GM12864 (cell line): ENCODE data around the gene SYTL1.
"Not testable (repeated sequence)": the region's sequence is repeated elsewhere in the genome, so short reads cannot be mapped to it uniquely, and the experiment has no call there.

Source experiments
- DNase-seq: peaks from one replicate; pipeline ENCODE4 v3.0.0-alpha.2; 2011; ENCODE audit warnings: low read depth
- H3K4me3 ChIP-seq: 2 replicates; pipeline ENCODE4 v1.5.1; 2011; ENCODE audit warnings: mild to moderate bottlenecking, low read depth, low read length, control low read depth
- CTCF ChIP-seq: IDR thresholded peaks from 2 replicates; pipeline ENCODE4 v1.5.1; 2011; ENCODE audit warnings: low read depth, mild to moderate bottlenecking, moderate library complexity, low read length, control low read depth, inconsistent platforms; ENCODE audit errors: missing control alignments

Gene SYTL1

GRCh38 chr1:27379564-27380122 is 37.8 kb downstream of the SYTL1 start:
- TF ChIP-seq CTCF, result no peak
- no peak overlapping the region for H3K4me3 ChIP-seq
- DNase-seq, result no peak

GRCh38 chr1:27380224-27380623 is 38.4 kb downstream of the SYTL1 start:
- DNase-seq, result no peak
- no peak overlapping the region for H3K4me3 ChIP-seq
- no peak for TF ChIP-seq CTCF

- no peak for TF ChIP-seq CTCF
- no peak for DNase-seq
- H3K4me3 ChIP-seq, result no peak overlapping the region
These were observed 39.2 kb downstream of the SYTL1 start for GRCh38 chr1:27380766-27381733.

GRCh38 chr1:27381969-27382762 is 40.3 kb downstream of the SYTL1 start:
- TF ChIP-seq CTCF, result no peak
- H3K4me3 ChIP-seq, result no peak overlapping the region
- DNase-seq, result no peak

- no peak for TF ChIP-seq CTCF
- no peak within 1 kb of the TSS for H3K4me3 ChIP-seq
- no peak for DNase-seq
These were observed 41.3 kb downstream of the SYTL1 start, which contains the start of gene CD164L2 for GRCh38 chr1:27383039-27383605. TSS of gene CD164L2 (minus strand) at chr1:27383333. CDS start at chr1:27383239, 94 bp downstream.

GRCh38 chr1:27383661-27384060 is 41.8 kb downstream of the SYTL1 start:
- DNase-seq, result no peak
- no peak overlapping the region for H3K4me3 ChIP-seq
- TF ChIP-seq CTCF, result no peak

GRCh38 chr1:27384797-27385196 is 43.0 kb downstream of the SYTL1 start:
- not testable (repeated sequence) for H3K4me3 ChIP-seq, DNase-seq
